ENCODE measurements around the gene TMEM178B.

TMEM178B gene

DNA sequence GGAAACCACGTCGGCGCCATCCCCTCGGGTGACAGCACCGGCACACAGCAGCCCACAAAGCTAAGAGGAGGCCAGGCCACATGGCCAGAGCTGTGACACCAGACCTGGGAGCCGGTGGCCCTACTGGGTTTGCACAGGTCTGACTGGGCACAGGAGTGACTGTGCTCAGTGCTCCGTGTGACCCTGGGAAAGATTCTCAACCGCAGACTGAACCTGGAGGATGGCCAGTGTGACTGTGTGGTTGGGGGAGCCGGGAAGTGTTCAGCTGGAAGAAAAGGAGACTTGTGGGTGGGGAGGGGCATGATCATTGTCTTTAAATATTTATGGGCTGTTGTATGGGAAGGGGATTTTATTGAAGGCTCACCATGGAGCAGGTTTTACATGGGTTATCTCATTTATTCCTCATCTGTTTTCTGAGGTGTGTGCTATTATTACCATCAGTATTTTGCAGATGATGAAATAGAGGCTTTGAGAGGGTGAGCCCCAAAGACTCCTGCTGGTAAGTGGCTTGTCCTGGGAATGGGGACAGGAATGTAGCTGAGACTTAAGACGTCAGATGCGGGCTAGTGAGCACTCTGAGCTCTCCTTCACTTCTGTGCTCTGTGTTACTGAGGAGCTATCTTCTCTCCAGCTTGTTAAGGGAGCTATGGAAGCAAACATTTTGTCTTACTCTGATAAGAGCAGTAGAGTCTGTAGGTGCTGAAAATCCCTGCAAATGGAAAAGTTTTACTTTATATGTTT lies 127.5 kb downstream of the TMEM178B start:
- Mint-ChIP-seq H3K9me3 (no peaks in the 10 kb centered on the region), H3K36me3 (ENCODE audit: low read depth) (no peaks in the 10 kb centered on the region), H3K27ac (no peak overlapping the region), H3K4me3 (no peak overlapping the region), H3K27me3 (ENCODE audit: low read depth) (peaks cover 19% of the 10 kb centered on the region), H3K4me1 (no peaks in the 10 kb centered on the region)
- TF ChIP-seq, protein P1, sequence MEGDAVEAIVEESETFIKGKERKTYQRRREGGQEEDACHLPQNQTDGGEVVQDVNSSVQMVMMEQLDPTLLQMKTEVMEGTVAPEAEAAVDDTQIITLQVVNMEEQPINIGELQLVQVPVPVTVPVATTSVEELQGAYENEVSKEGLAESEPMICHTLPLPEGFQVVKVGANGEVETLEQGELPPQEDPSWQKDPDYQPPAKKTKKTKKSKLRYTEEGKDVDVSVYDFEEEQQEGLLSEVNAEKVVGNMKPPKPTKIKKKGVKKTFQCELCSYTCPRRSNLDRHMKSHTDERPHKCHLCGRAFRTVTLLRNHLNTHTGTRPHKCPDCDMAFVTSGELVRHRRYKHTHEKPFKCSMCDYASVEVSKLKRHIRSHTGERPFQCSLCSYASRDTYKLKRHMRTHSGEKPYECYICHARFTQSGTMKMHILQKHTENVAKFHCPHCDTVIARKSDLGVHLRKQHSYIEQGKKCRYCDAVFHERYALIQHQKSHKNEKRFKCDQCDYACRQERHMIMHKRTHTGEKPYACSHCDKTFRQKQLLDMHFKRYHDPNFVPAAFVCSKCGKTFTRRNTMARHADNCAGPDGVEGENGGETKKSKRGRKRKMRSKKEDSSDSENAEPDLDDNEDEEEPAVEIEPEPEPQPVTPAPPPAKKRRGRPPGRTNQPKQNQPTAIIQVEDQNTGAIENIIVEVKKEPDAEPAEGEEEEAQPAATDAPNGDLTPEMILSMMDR (IDR thresholded peaks at IDR 0.05; ENCODE audit: unreplicated experiment in 3 of 3): no peak

DNA sequence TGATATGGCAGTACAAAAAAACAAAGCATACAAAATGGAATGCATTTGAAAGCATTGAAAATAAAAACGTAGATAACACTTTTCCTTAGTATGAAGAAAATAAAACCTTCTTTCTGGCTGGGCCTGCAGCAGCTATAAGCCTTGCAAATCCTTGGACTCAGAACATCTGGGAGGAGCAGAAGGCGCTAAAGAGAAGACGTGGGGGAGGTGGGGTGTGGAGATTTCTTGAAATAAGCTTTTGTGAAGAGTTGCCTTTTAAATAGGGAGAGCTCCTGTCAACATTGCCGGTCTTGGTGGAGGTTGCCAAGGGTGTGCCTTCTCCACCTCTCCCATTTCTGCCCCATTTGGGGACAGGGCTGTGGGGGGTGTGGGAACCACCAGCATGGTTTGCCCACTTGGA lies 128.7 kb downstream of the TMEM178B start:
- Mint-ChIP-seq H3K27ac (no peak overlapping the region), H3K27me3 (ENCODE audit: low read depth) (peaks cover 19% of the 10 kb centered on the region), H3K9me3 (no peaks in the 10 kb centered on the region), H3K4me3 (no peak overlapping the region), H3K4me1 (no peaks in the 10 kb centered on the region), H3K36me3 (ENCODE audit: low read depth) (no peaks in the 10 kb centered on the region)
- TF ChIP-seq, protein P1 (IDR thresholded peaks at IDR 0.05; ENCODE audit: unreplicated experiment in 3 of 3): no peak

DNA sequence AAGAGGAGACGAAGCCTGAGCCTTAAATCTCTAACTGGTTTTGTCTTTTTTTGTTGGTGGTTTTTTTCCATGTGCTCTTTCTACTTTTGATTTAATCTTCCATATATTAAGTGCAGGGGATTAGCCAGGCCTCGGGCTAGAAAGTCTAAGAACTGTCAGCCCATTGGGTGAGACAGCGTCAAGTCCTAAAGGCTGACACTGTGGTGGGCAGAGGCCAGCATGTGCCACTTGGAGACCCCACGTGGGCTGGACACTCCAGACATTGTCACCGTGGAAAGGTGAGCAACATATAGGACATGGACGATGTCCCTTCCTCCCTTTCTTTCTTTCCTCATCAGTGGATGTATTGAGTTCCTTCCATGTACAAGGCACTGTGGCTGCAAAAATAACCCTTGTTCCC lies 129.3 kb downstream of the TMEM178B start:
- Mint-ChIP-seq H3K4me1 (no peaks in the 10 kb centered on the region), H3K27me3 (ENCODE audit: low read depth) (peaks cover 19% of the 10 kb centered on the region), H3K27ac (no peak overlapping the region), H3K9me3 (no peaks in the 10 kb centered on the region), H3K36me3 (ENCODE audit: low read depth) (no peaks in the 10 kb centered on the region), H3K4me3 (no peak overlapping the region)
- TF ChIP-seq, protein P1 (IDR thresholded peaks at IDR 0.05; ENCODE audit: unreplicated experiment in 3 of 3): no peak

DNA sequence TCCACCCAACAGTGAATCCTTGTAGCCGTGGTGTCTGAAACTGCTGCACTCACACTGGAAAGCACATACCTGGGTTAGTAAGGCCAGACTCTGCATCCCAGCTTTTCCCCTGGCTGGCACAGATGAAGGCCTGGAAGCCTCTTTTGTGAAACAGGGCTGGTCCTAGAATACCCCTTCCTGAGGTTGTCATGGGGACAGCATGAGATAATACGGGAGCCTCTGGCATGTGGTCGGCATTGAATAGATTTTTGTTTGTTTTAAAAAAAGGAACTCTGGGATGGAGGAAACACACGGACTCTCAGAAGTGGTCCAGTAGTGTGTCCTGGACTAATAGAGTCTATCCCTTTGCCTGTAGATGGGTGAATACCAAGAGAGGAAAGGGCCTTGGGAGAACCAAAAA lies 129.7 kb downstream of the TMEM178B start:
- TF ChIP-seq, protein P1 (IDR thresholded peaks at IDR 0.05; ENCODE audit: unreplicated experiment in 3 of 3): no peak
- no peaks in the 10 kb centered on the region for H3K4me1 Mint-ChIP-seq
- H3K27me3 Mint-ChIP-seq (ENCODE audit: low read depth): peaks cover 19% of the 10 kb centered on the region
- no peaks in the 10 kb centered on the region for H3K9me3 Mint-ChIP-seq
- no peak overlapping the region for H3K4me3 Mint-ChIP-seq
- H3K27ac Mint-ChIP-seq: no peak overlapping the region
- H3K36me3 Mint-ChIP-seq (ENCODE audit: low read depth): no peaks in the 10 kb centered on the region

DNA sequence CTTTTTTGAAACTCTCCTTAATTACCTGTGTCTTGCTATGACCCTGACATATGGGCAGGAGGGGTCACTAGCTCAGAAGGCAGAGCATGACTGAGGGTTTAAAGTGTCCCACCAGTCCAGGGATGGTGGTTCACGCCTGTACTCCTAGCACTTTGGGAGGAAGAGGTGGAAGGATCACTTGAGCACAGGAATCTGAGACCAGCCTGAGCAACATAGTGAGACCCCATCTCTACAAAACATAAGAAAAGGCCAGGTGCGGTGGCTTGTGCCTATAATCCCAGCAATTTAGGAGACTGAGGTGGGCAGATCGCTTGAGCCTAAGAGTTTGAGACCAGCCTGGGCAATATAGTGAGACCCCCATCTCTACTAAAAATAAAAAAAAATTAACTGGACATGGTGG lies 133.8 kb downstream of the TMEM178B start:
- TF ChIP-seq, protein P1 (IDR thresholded peaks at IDR 0.05; ENCODE audit: unreplicated experiment in 3 of 3): no peak
- no peak overlapping the region for H3K4me3 Mint-ChIP-seq
- peaks cover 12% of the 10 kb centered on the region for H3K27me3 Mint-ChIP-seq (ENCODE audit: low read depth)
- no peaks in the 10 kb centered on the region for H3K9me3 Mint-ChIP-seq
- no peak overlapping the region for H3K27ac Mint-ChIP-seq
- no peaks in the 10 kb centered on the region for H3K36me3 Mint-ChIP-seq (ENCODE audit: low read depth)
- no peaks in the 10 kb centered on the region for H3K4me1 Mint-ChIP-seq

DNA sequence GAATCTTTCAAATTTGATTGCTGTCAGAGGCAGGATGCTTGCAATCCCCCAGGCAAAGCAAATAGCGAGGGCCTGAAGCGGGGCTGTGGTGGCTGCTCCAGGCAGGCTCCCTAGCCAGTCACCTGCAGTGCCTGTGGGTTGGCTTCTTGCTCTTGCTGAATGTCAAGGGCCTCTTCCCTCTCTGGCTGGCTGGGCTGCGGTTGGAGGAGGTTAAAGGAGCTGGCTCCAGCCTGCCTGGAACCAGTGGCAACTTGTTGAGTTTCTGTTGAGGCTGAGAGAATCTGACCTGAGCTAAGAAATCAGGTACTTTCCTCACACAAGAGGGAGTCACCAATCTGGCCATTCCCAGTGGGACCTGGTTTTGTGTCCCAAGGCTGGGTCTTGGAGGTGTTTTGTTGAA lies 134.7 kb downstream of the TMEM178B start:
- H3K27me3 Mint-ChIP-seq (ENCODE audit: low read depth): peaks cover 9% of the 10 kb centered on the region
- H3K27ac Mint-ChIP-seq: no peak overlapping the region
- TF ChIP-seq, protein P1 (IDR thresholded peaks at IDR 0.05; ENCODE audit: unreplicated experiment in 3 of 3): no peak

More for the DNA sequence above, 134.7 kb downstream of the TMEM178B start:
- Mint-ChIP-seq H3K4me3 (no peak overlapping the region), H3K9me3 (no peaks in the 10 kb centered on the region), H3K4me1 (no peaks in the 10 kb centered on the region), H3K36me3 (ENCODE audit: low read depth) (no peaks in the 10 kb centered on the region)
